ACC112 (cell line): ENCODE results near the gene GLI1.

Experiments
- H2AFZ ChIP-seq: fragments of 200-600 bp; sonication (generic); one replicate; pipeline ENCODE4 v1.6.0; 2017; ENCODE audit warnings: antibody characterized with exemption, low read length; ENCODE audit not compliant: unreplicated experiment
- H3K27ac ChIP-seq: fragments of 200-600 bp; sonication (generic); 2 replicates; pipeline ENCODE4 v1.5.1; 2014; ENCODE audit warnings: low read depth, mild to moderate bottlenecking, antibody characterized with exemption, low read length, moderate library complexity
- H3K27me3 ChIP-seq: fragments of 200-600 bp; sonication (generic); 2 replicates; pipeline ENCODE4 v1.6.1; 2014; ENCODE audit warnings: mild to moderate bottlenecking, antibody characterized with exemption, low read length, moderate library complexity, mixed read lengths; ENCODE audit not compliant: insufficient read depth
- H3K36me3 ChIP-seq: fragments of 200-600 bp; sonication (generic); 2 replicates; pipeline ENCODE4 v1.6.1; 2016; ENCODE audit warnings: mild to moderate bottlenecking, antibody characterized with exemption, low read length, moderate library complexity, mixed read lengths; ENCODE audit not compliant: insufficient read depth
- H3K4me1 ChIP-seq: fragments of 200-600 bp; sonication (generic); one replicate; pipeline ENCODE4 v1.6.1; 2016; ENCODE audit warnings: low read length, mixed read lengths; ENCODE audit not compliant: insufficient read depth, unreplicated experiment, control insufficient read depth
- H3K4me3 ChIP-seq: fragments of 200-600 bp; sonication (generic); 2 replicates; pipeline ENCODE4 v1.5.1; 2014; ENCODE audit warnings: mild to moderate bottlenecking, low read depth, low read length
- H3K79me2 ChIP-seq: fragments of 200-600 bp; sonication (generic); one replicate; pipeline ENCODE4 v1.6.0; 2016; ENCODE audit warnings: low read length; ENCODE audit not compliant: control insufficient read depth, unreplicated experiment, insufficient read depth

GLI1 gene

GRCh38 chr12:57476162-57476992 lies 16.8 kb downstream of the GLI1 start:
- no peaks in the 10 kb centered on the region for H3K36me3 ChIP-seq
- peaks cover 68% of the 10 kb centered on the region for H3K27me3 ChIP-seq
- H3K79me2 ChIP-seq = no peaks in the 10 kb centered on the region
- no peak overlapping the region for H3K27ac ChIP-seq
- H2AFZ ChIP-seq = no peak overlapping the region
- H3K4me1 ChIP-seq = peaks cover 9% of the 10 kb centered on the region
- H3K4me3 ChIP-seq = peak overlapping the region; percentile 61

GRCh38 chr12:57476993-57477709 lies 17.6 kb downstream of the GLI1 start:
- Histone ChIP-seq H3K4me3 (no peak overlapping the region), H3K27ac (no peak overlapping the region), H2AFZ (no peak overlapping the region), H3K27me3 (peaks cover 62% of the 10 kb centered on the region), H3K36me3 (no peaks in the 10 kb centered on the region), H3K4me1 (peaks cover 9% of the 10 kb centered on the region), H3K79me2 (no peaks in the 10 kb centered on the region)

- Histone ChIP-seq H3K4me1 (peaks cover 9% of the 10 kb centered on the region), H2AFZ (no peak overlapping the region), H3K36me3 (no peaks in the 10 kb centered on the region), H3K4me3 (no peak overlapping the region), H3K27ac (no peak overlapping the region), H3K79me2 (no peaks in the 10 kb centered on the region), H3K27me3 (peaks cover 54% of the 10 kb centered on the region)
These were observed 18.4 kb downstream of the GLI1 start for GRCh38 chr12:57477710-57478681.

GRCh38 chr12:57479043-57479375 lies 19.4 kb downstream of the GLI1 start:
- H3K4me1 ChIP-seq = peaks cover 9% of the 10 kb centered on the region
- H3K27ac ChIP-seq = no peak overlapping the region
- no peaks in the 10 kb centered on the region for H3K36me3 ChIP-seq
- H3K27me3 ChIP-seq = peaks cover 45% of the 10 kb centered on the region
- H2AFZ ChIP-seq = no peak overlapping the region
- no peak overlapping the region for H3K4me3 ChIP-seq
- no peaks in the 10 kb centered on the region for H3K79me2 ChIP-seq

GRCh38 chr12:57479376-57480115 lies 20.0 kb downstream of the GLI1 start, which contains the start of gene ARHGAP9:
ARHGAP9 (minus strand) TSS chr12:57479866; CDS start chr12:57479406, 460 bp downstream.
- Histone ChIP-seq H2AFZ (no peak within 1 kb of the TSS), H3K4me1 (peaks cover 9% of the 10 kb centered on the region), H3K36me3 (no peaks in the 10 kb centered on the region), H3K27ac (no peak within 1 kb of the TSS), H3K27me3 (peaks cover 40% of the 10 kb centered on the region), H3K4me3 (no peak within 1 kb of the TSS), H3K79me2 (no peaks in the 10 kb centered on the region)

- H3K79me2 ChIP-seq = no peaks in the 10 kb centered on the region
- peaks cover 19% of the 10 kb centered on the region for H3K27me3 ChIP-seq
- no peak overlapping the region for H3K4me3 ChIP-seq
- no peaks in the 10 kb centered on the region for H3K36me3 ChIP-seq
- no peak overlapping the region for H3K27ac ChIP-seq
- no peaks in the 10 kb centered on the region for H3K4me1 ChIP-seq
- H2AFZ ChIP-seq = no peak overlapping the region
These were observed 22.1 kb downstream of the GLI1 start for GRCh38 chr12:57481671-57482070.

GRCh38 chr12:57483466-57483865 lies 23.9 kb downstream of the GLI1 start:
- Histone ChIP-seq H3K4me3 (no peak overlapping the region), H2AFZ (no peak overlapping the region), H3K36me3 (no peaks in the 10 kb centered on the region), H3K4me1 (no peaks in the 10 kb centered on the region), H3K27ac (no peak overlapping the region), H3K79me2 (peaks cover 6% of the 10 kb centered on the region), H3K27me3 (peaks cover 7% of the 10 kb centered on the region)

- Histone ChIP-seq H3K36me3 (peaks cover 6% of the 10 kb centered on the region; the same call in 1 of the 2 replicates), H3K27ac (no peak overlapping the region), H3K27me3 (peaks cover 3% of the 10 kb centered on the region), H2AFZ (no peak overlapping the region), H3K79me2 (peaks cover 26% of the 10 kb centered on the region), H3K4me1 (peaks cover 10% of the 10 kb centered on the region), H3K4me3 (no peak overlapping the region)
These were observed 26.1 kb downstream of the GLI1 start for GRCh38 chr12:57485695-57486094.

GRCh38 chr12:57487055-57487596 lies 27.5 kb downstream of the GLI1 start:
- peak overlapping the region; percentile 89 for H3K4me3 ChIP-seq
- H3K4me1 ChIP-seq = peaks cover 10% of the 10 kb centered on the region
- no peaks in the 10 kb centered on the region for H3K27me3 ChIP-seq
- peaks cover 26% of the 10 kb centered on the region for H3K79me2 ChIP-seq
- H3K27ac ChIP-seq = no peak overlapping the region
- peaks cover 17% of the 10 kb centered on the region for H3K36me3 ChIP-seq
- H2AFZ ChIP-seq = peak overlapping the region; percentile 74
